ENCODE data around the gene DDX52.
"Not testable (repeated sequence)": the region's sequence is repeated elsewhere in the genome, so short reads cannot be mapped to it uniquely, and the experiment has no call there.

Gene DDX52, protein sequence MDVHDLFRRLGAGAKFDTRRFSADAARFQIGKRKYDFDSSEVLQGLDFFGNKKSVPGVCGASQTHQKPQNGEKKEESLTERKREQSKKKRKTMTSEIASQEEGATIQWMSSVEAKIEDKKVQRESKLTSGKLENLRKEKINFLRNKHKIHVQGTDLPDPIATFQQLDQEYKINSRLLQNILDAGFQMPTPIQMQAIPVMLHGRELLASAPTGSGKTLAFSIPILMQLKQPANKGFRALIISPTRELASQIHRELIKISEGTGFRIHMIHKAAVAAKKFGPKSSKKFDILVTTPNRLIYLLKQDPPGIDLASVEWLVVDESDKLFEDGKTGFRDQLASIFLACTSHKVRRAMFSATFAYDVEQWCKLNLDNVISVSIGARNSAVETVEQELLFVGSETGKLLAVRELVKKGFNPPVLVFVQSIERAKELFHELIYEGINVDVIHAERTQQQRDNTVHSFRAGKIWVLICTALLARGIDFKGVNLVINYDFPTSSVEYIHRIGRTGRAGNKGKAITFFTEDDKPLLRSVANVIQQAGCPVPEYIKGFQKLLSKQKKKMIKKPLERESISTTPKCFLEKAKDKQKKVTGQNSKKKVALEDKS

DNA sequence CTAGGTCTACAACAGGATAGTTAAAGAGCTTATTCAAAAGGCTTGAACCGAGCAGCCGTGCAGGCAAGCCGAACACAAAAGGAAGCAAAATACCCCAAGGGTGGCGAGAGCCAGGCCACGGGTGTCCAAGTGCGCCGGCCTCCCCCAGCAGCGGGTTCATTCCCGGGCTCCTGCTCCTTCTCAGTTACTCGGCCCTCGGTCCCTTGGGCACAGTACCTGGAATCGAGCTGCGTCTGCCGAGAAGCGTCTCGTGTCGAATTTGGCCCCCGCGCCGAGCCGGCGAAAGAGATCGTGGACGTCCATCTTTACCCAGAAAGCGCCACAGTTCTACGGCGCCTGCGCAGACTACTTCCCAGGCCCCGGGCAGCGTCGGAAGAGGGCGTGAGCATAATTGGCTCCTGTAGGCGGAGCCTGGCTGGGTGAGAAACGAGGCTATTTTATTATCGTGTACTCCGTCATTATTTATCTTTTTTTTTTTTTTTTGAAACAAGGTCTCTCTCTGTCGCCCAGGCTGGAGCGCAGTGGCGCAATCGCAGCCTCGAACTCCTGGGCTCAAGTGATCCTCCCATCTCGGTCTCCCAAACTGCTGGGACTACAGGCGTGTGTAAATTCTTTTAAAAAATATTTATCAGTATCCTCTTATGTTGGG is at the start of gene DDX52:
DDX52 (minus strand) TSS at position 329 of the 649 bp plus-strand sequence; CDS start at position 303, 26 bp downstream.
- peak; percentile 77 for DNase-seq

GRCh38 chr17:37691807-37692206 is 48.6 kb upstream of the DDX52 start:
- no peak for DNase-seq

- DNase-seq, result no peak
These were observed 46.1 kb upstream of the DDX52 start for GRCh38 chr17:37689317-37689716.

GRCh38 chr17:37683454-37683984 is 40.3 kb upstream of the DDX52 start:
- DNase-seq, result no peak

DNA sequence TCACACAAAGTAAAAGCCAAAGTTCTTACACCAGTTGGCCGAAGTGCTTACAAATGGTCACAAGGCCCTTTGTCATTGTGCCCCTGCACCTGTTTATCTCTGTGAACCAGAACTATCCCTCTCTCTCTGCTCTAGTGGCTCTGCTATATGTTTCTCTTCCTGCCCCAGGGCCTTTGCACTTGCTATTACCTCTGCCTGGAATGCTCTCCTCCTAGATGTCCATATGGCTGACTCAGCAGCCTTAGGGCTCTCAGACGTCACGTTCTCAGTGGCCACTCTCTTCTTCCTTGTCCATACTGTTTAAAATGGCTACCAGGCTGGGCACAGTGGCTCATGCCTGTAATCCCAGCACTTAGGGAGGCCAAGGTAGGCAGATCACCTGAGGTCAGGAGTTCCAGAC is 38.8 kb upstream of the DDX52 start:
- no peak for DNase-seq

GRCh38 chr17:37679995-37680394 is 36.7 kb upstream of the DDX52 start:
- DNase-seq, result not testable (repeated sequence)

GRCh38 chr17:37678036-37678435 is 34.8 kb upstream of the DDX52 start:
- DNase-seq, result no peak

DNA sequence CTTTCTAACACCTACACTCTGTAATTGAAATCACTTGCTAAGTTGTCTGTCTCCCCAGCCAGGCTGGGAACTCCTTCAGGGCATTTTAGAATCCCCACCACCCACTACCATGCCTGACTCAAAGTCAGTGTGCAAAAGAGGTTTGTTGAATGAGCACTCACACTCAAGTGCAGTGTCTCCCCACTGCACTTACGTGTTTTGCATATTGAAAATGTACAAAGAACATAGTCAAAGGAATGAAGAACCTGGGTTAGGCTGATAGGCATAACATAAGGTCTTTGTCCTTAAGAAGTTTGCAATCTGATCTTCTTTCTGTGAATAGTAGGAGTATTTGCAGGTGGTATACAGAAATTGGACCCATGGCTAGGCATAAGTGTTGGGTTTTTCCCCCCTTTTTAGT is 33.8 kb upstream of the DDX52 start:
- DNase-seq, result no peak

GRCh38 chr17:37676115-37676925 is 33.1 kb upstream of the DDX52 start:
- no peak for DNase-seq

GRCh38 chr17:37674511-37674910 is 31.3 kb upstream of the DDX52 start:
- DNase-seq, result no peak

GRCh38 chr17:37673386-37673785 is 30.1 kb upstream of the DDX52 start:
- no peak for DNase-seq

GRCh38 chr17:37672548-37673078 is 29.4 kb upstream of the DDX52 start:
- DNase-seq, result no peak

DNA sequence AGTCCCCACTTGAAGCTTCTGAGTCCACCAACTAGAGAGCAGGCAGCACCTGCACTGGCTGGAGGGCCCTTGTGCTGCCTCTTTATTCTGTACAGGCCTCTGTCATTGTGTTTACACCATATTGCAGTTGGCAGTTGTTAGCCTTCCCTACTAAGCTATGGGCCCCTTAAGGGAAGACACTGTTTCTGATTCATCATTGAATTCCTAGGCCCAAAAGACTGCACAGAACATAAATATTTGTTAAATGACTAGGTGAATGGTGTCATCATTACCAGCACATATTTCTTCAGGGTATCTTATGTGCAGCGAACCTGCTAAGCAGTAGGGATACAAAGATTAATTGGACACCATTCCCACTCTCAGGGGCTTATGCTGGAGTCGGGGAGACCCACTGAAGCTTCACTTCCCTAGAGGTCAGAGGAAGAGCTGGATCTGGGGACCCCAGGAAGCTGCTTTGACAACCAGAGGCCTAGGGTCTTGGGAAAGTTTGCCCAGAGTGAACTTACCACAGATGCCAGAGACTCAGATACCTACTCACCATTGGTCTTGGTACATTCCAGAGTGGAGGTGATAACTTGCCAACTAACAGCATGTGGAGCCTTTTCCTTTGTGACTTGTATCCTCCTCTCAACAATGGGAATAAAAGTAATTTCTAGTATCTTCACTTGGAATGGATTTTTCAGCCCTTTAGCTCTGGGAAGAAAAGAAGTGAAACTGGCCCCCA is 28.7 kb upstream of the DDX52 start:
- DNase-seq, result no peak

DNA sequence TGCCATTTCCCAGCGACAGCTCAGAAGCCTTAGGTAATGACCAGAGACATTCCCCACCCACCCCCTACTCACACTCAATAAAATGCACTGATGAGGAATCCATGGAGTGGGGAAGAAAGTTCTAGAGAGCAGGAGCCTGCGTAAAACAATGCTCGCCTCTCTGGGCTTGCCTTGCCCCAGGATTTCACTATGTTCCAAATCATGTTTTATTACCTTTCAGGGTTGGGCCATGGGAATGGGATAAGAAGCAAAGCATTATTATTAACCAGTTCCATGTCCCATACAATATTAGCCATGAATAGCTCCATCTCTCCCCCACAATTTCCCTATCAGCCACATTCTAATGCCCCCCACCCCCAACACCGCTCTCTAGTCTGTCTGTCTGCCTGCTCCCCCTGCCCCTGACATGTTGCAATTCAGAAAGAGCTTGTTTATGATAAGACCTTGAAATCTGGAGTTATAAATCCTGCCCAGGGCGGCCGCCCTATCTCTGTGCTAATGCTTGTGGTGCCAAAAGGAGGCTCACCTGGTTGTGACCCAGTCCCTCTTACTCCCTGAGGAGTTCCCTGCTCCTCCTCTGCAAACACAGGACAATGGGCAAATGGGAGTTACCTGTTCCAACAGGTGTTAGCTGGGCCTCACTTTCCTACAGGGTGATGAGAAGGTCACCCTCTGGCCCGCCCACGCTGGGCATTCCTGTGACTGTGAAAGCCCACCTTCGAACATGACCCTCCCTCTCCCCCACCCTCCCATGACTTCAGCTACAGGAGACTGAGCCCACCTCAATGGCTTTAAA is 28.0 kb upstream of the DDX52 start:
- DNase-seq, result no peak

- DNase-seq, result no peak
These were observed 23.8 kb upstream of the DDX52 start for GRCh38 chr17:37667039-37667438.

DNA sequence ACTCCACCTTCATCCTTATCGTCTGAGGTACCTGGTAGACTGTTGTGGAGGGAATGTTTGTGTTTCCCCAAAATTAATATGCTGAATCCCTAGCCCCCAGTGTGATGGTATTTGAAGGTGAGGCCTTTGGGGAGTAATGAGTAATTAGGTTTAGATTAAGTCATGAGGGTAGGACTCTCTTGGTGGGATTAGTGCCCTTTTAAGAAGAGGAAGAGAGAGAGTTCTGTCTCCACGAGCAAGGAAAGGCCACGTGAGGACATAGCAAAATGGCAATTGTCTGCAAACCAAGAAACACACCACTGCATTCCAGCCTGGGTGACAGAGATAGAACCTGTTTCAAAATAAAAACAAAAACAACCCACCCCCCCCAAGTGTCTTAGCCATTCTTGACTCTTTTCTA is 21.0 kb upstream of the DDX52 start:
- DNase-seq, result no peak

GRCh38 chr17:37662353-37662752 is 19.1 kb upstream of the DDX52 start:
- no peak for DNase-seq

- no peak for DNase-seq
These were observed 18.3 kb upstream of the DDX52 start for GRCh38 chr17:37661400-37662014.

- DNase-seq, result no peak
These were observed 16.7 kb upstream of the DDX52 start for GRCh38 chr17:37659925-37660324.

- DNase-seq, result no peak
These were observed 14.0 kb upstream of the DDX52 start for GRCh38 chr17:37657202-37657601.

DNA sequence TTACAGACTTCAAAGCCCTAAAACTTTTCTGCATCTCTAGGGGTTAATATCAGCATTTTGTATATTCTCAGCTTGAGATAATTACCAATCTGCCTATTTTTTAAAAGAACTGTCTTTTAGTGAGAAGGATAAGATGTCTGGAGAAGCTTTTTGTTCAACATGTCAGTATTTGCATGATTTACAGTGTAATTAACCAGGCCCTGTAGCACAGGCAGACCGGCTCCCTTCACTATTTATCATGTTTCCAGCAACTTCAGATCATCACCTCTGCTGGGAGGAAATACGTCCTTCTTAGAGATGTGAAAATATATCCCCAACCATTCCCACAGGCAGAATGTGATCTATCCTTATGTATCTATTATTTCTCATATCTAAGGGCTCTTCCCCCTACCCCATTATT is 8.6 kb upstream of the DDX52 start:
- DNase-seq, result no peak
